ENCODE data around the gene TNS1. TPM values are rescaled to one million over a fixed set of nuclear protein-coding genes. Genes with fewer than 3 reads are reported as not detected.

Gene TNS1
- total RNA-seq, 1 donor from 2014 or later, result 59.2 TPM

GRCh38 chr2:217979151-217979811 is 23.5 kb downstream of the TNS1 start:
- H3K4me1 Mint-ChIP-seq (ENCODE audit: unreplicated experiment), result peaks cover 24% of the 10 kb centered on the region
- H3K9me3 Mint-ChIP-seq, result no peaks in the 10 kb centered on the region
- DNase-seq (ENCODE audit: extremely low spot score, unreplicated experiment), result no peak
- H3K36me3 Mint-ChIP-seq, result peaks cover 7% of the 10 kb centered on the region
- H3K4me3 Mint-ChIP-seq, result peak overlapping the region; percentile 88
- no peak for TF ChIP-seq CTCF (conservative IDR thresholded peaks at IDR 0.05)
- peak overlapping the region; percentile 86 for H3K27ac Mint-ChIP-seq
- H3K27me3 Mint-ChIP-seq, result peaks cover 4% of the 10 kb centered on the region

- TF ChIP-seq CTCF (conservative IDR thresholded peaks at IDR 0.05), result no peak
- peaks cover 4% of the 10 kb centered on the region for H3K27me3 Mint-ChIP-seq
- DNase-seq (ENCODE audit: extremely low spot score, unreplicated experiment), result no peak
- peak overlapping the region; percentile 86 for H3K27ac Mint-ChIP-seq
- H3K36me3 Mint-ChIP-seq, result peaks cover 10% of the 10 kb centered on the region
- H3K9me3 Mint-ChIP-seq, result no peaks in the 10 kb centered on the region
- peaks cover 24% of the 10 kb centered on the region for H3K4me1 Mint-ChIP-seq (ENCODE audit: unreplicated experiment)
- H3K4me3 Mint-ChIP-seq, result peak overlapping the region; percentile 89
Measured at GRCh38 chr2:217978536-217979150, 24.2 kb downstream of the TNS1 start.

GRCh38 chr2:217977840-217978535 is 24.8 kb downstream of the TNS1 start:
- Mint-ChIP-seq H3K9me3 (no peaks in the 10 kb centered on the region), H3K4me1 (ENCODE audit: unreplicated experiment) (peaks cover 25% of the 10 kb centered on the region), H3K4me3 (no peak overlapping the region), H3K36me3 (peaks cover 10% of the 10 kb centered on the region), H3K27ac (no peak overlapping the region), H3K27me3 (peaks cover 4% of the 10 kb centered on the region)
- DNase-seq (ENCODE audit: extremely low spot score, unreplicated experiment), result no peak
- TF ChIP-seq CTCF (conservative IDR thresholded peaks at IDR 0.05), result no peak

GRCh38 chr2:217976301-217976700 is 26.5 kb downstream of the TNS1 start:
- Mint-ChIP-seq H3K9me3 (no peaks in the 10 kb centered on the region), H3K4me3 (no peak overlapping the region), H3K27me3 (peaks cover 4% of the 10 kb centered on the region), H3K27ac (no peak overlapping the region), H3K4me1 (ENCODE audit: unreplicated experiment) (peaks cover 34% of the 10 kb centered on the region), H3K36me3 (peaks cover 5% of the 10 kb centered on the region)
- DNase-seq (ENCODE audit: extremely low spot score, unreplicated experiment), result no peak
- TF ChIP-seq CTCF (conservative IDR thresholded peaks at IDR 0.05), result no peak

- H3K4me1 Mint-ChIP-seq (ENCODE audit: unreplicated experiment), result peaks cover 30% of the 10 kb centered on the region
- H3K9me3 Mint-ChIP-seq, result no peaks in the 10 kb centered on the region
Measured at GRCh38 chr2:217975626-217976025, 27.2 kb downstream of the TNS1 start.

More at GRCh38 chr2:217975626-217976025, 27.2 kb downstream of the TNS1 start:
- Mint-ChIP-seq H3K4me3 (no peak overlapping the region), H3K27me3 (peaks cover 4% of the 10 kb centered on the region), H3K36me3 (peaks cover 5% of the 10 kb centered on the region), H3K27ac (no peak overlapping the region)
- DNase-seq (ENCODE audit: extremely low spot score, unreplicated experiment), result no peak
- no peak for TF ChIP-seq CTCF (conservative IDR thresholded peaks at IDR 0.05)

All from type B pancreatic cell (in vitro differentiated cells).